SK-N-SH treated with all-trans-retinoic acid at 6 μM for 48 hours (cell line): Measurements from ENCODE around the gene MTNR1A.

Experiments used
- ARNTL ChIP-seq: fragments of 450-650 bp; formaldehyde crosslinking; IDR thresholded peaks from 2 replicates; pipeline ENCODE4 v1.5.0; 2020; ENCODE audit warnings: low read depth, mild to moderate bottlenecking, moderate library complexity, borderline replicate concordance
- CSDC2 ChIP-seq: fragments of 250-450 bp; sonication (Bioruptor Pico); IDR thresholded peaks from 2 replicates; pipeline ENCODE4 v1.5.0; 2020; ENCODE audit warnings: mild to moderate bottlenecking, moderate library complexity
- CSRNP3 ChIP-seq: fragments of 250-450 bp; sonication (Bioruptor Pico); IDR thresholded peaks from 2 replicates; pipeline ENCODE4 v1.5.1; 2021; ENCODE audit warnings: mild to moderate bottlenecking, moderate library complexity
- PPARA ChIP-seq: fragments of 250-450 bp; sonication (Bioruptor Pico); IDR thresholded peaks from 2 replicates; pipeline ENCODE4 v1.5.0; 2020; ENCODE audit warnings: mild to moderate bottlenecking, borderline replicate concordance
- RARB ChIP-seq: fragments of 250-450 bp; sonication (Bioruptor Pico); IDR thresholded peaks from 2 replicates; pipeline ENCODE4 v1.8.0; 2021; ENCODE audit warnings: mild to moderate bottlenecking, moderate library complexity
- ZC3H10 ChIP-seq: fragments of 250-450 bp; sonication (Bioruptor Pico); IDR thresholded peaks from 2 replicates; pipeline ENCODE4 v1.5.1; 2021; ENCODE audit warnings: mild to moderate bottlenecking, moderate library complexity
- ZFP3 ChIP-seq: fragments of 250-450 bp; sonication (Bioruptor Pico); IDR thresholded peaks from 2 replicates; pipeline ENCODE4 v1.5.0; 2020; ENCODE audit warnings: mild to moderate bottlenecking, moderate library complexity
- ZFP30 ChIP-seq: fragments of 450-650 bp; formaldehyde crosslinking; IDR thresholded peaks from 2 replicates; pipeline ENCODE4 v1.5.0; 2022; ENCODE audit warnings: mild to moderate bottlenecking, moderate library complexity
- TF ChIP-seq, protein P1 (sequence below): fragments of 250-450 bp; sonication (Bioruptor Pico); IDR thresholded peaks from 2 replicates; pipeline ENCODE4 v1.8.0; 2021; ENCODE audit warnings: low read depth, mild to moderate bottlenecking, moderate library complexity, borderline replicate concordance
- TF ChIP-seq, protein P2 (sequence below): fragments of 250-450 bp; sonication (Bioruptor Pico); IDR thresholded peaks from 2 replicates; pipeline ENCODE4 v1.5.0; 2020; ENCODE audit warnings: mild to moderate bottlenecking, moderate library complexity
- TF ChIP-seq, protein P3 (sequence below): fragments of 250-450 bp; sonication (Bioruptor Pico); IDR thresholded peaks from 2 replicates; pipeline ENCODE4 v1.8.0; 2020; ENCODE audit warnings: mild to moderate bottlenecking, moderate library complexity, borderline replicate concordance

- TF ChIP-seq ZFP3 (CRISPR knock-in tag) (no peak), ZC3H10 (CRISPR knock-in tag) (no peak), CSRNP3 (CRISPR knock-in tag) (no peak), ZFP30 (no peak), ARNTL (CRISPR knock-in tag) (no peak), CSDC2 (CRISPR knock-in tag) (no peak), RARB (CRISPR knock-in tag) (no peak), PPARA (CRISPR knock-in tag) (no peak)
- TF ChIP-seq, protein P1, sequence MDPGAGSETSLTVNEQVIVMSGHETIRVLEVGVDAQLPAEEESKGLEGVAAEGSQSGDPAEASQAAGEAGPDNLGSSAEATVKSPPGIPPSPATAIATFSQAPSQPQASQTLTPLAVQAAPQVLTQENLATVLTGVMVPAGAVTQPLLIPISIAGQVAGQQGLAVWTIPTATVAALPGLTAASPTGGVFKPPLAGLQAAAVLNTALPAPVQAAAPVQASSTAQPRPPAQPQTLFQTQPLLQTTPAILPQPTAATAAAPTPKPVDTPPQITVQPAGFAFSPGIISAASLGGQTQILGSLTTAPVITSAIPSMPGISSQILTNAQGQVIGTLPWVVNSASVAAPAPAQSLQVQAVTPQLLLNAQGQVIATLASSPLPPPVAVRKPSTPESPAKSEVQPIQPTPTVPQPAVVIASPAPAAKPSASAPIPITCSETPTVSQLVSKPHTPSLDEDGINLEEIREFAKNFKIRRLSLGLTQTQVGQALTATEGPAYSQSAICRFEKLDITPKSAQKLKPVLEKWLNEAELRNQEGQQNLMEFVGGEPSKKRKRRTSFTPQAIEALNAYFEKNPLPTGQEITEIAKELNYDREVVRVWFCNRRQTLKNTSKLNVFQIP (CRISPR knock-in tag): no peak
- TF ChIP-seq, protein P2, sequence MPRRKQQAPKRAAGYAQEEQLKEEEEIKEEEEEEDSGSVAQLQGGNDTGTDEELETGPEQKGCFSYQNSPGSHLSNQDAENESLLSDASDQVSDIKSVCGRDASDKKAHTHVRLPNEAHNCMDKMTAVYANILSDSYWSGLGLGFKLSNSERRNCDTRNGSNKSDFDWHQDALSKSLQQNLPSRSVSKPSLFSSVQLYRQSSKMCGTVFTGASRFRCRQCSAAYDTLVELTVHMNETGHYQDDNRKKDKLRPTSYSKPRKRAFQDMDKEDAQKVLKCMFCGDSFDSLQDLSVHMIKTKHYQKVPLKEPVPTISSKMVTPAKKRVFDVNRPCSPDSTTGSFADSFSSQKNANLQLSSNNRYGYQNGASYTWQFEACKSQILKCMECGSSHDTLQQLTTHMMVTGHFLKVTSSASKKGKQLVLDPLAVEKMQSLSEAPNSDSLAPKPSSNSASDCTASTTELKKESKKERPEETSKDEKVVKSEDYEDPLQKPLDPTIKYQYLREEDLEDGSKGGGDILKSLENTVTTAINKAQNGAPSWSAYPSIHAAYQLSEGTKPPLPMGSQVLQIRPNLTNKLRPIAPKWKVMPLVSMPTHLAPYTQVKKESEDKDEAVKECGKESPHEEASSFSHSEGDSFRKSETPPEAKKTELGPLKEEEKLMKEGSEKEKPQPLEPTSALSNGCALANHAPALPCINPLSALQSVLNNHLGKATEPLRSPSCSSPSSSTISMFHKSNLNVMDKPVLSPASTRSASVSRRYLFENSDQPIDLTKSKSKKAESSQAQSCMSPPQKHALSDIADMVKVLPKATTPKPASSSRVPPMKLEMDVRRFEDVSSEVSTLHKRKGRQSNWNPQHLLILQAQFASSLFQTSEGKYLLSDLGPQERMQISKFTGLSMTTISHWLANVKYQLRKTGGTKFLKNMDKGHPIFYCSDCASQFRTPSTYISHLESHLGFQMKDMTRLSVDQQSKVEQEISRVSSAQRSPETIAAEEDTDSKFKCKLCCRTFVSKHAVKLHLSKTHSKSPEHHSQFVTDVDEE (CRISPR knock-in tag): no peak
- TF ChIP-seq, protein P3, sequence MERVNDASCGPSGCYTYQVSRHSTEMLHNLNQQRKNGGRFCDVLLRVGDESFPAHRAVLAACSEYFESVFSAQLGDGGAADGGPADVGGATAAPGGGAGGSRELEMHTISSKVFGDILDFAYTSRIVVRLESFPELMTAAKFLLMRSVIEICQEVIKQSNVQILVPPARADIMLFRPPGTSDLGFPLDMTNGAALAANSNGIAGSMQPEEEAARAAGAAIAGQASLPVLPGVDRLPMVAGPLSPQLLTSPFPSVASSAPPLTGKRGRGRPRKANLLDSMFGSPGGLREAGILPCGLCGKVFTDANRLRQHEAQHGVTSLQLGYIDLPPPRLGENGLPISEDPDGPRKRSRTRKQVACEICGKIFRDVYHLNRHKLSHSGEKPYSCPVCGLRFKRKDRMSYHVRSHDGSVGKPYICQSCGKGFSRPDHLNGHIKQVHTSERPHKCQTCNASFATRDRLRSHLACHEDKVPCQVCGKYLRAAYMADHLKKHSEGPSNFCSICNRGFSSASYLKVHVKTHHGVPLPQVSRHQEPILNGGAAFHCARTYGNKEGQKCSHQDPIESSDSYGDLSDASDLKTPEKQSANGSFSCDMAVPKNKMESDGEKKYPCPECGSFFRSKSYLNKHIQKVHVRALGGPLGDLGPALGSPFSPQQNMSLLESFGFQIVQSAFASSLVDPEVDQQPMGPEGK (CRISPR knock-in tag): no peak
Observed at GRCh38 chr4:186569533-186570192, 14.3 kb upstream of the MTNR1A start.
